HG02981 (cell line): Measurements from ENCODE around the gene PRUNE2.

Experiments used
- ATAC-seq: cut with Tn5 transposase; IDR thresholded peaks from one replicate; pipeline ENCODE4 v1.9.1; 2021; ENCODE audit warnings: mild to moderate bottlenecking, moderate library complexity; ENCODE audit not compliant: unreplicated experiment

Gene PRUNE2

GRCh38 chr9:76630916-76631315 is 275.0 kb downstream of the PRUNE2 start:
- no peak for ATAC-seq

- ATAC-seq, result no peak
These were observed 276.5 kb downstream of the PRUNE2 start for GRCh38 chr9:76629205-76629990.

GRCh38 chr9:76628155-76628554 is 277.8 kb downstream of the PRUNE2 start:
- ATAC-seq, result no peak

- no peak for ATAC-seq
These were observed 278.9 kb downstream of the PRUNE2 start for GRCh38 chr9:76626980-76627379.

- ATAC-seq, result no peak
These were observed 279.8 kb downstream of the PRUNE2 start for GRCh38 chr9:76626141-76626540.

GRCh38 chr9:76624391-76625048 is 281.4 kb downstream of the PRUNE2 start:
- peak; percentile 94 for ATAC-seq

GRCh38 chr9:76620996-76621395 is 284.9 kb downstream of the PRUNE2 start:
- no peak for ATAC-seq

- no peak for ATAC-seq
These were observed 285.3 kb downstream of the PRUNE2 start for GRCh38 chr9:76620581-76620980.

GRCh38 chr9:76619640-76620039 is 286.3 kb downstream of the PRUNE2 start:
- no peak for ATAC-seq

- ATAC-seq, result no peak
These were observed 286.7 kb downstream of the PRUNE2 start for GRCh38 chr9:76619197-76619596.

- no peak for ATAC-seq
These were observed 287.2 kb downstream of the PRUNE2 start for GRCh38 chr9:76618762-76619161.

GRCh38 chr9:76617497-76618175 is 288.3 kb downstream of the PRUNE2 start:
- no peak for ATAC-seq

GRCh38 chr9:76616780-76617179 is 289.1 kb downstream of the PRUNE2 start:
- no peak for ATAC-seq

GRCh38 chr9:76615177-76615603 is 290.7 kb downstream of the PRUNE2 start:
- ATAC-seq, result no peak

GRCh38 chr9:76613974-76614373 is 291.9 kb downstream of the PRUNE2 start:
- no peak for ATAC-seq

GRCh38 chr9:76613150-76613781 is 292.6 kb downstream of the PRUNE2 start:
- ATAC-seq, result no peak

GRCh38 chr9:76610011-76610352 is 295.9 kb downstream of the PRUNE2 start:
- ATAC-seq, result no peak

GRCh38 chr9:76609285-76610010 is 296.5 kb downstream of the PRUNE2 start:
- ATAC-seq, result no peak

- ATAC-seq, result no peak
These were observed 297.2 kb downstream of the PRUNE2 start for GRCh38 chr9:76608575-76609273.

GRCh38 chr9:76607730-76608436 is 298.0 kb downstream of the PRUNE2 start:
- ATAC-seq, result no peak
